Stimulated activated CD8-positive, alpha-beta memory T cell treated with anti-CD3 and anti-CD28 coated beads, Interleukin-4, amount 100 ng/mL, for 24 hours (primary cell): ENCODE data around the gene FRAS1.
"Not testable (repeated sequence)": the region's sequence is repeated elsewhere in the genome, so short reads cannot be mapped to it uniquely, and the experiment has no call there.

Experiments used
- DNase-seq: peaks from one replicate; pipeline ENCODE4 v3.0.0-alpha.2; 2020; ENCODE audit warnings: low read depth

The FRAS1 gene

DNA sequence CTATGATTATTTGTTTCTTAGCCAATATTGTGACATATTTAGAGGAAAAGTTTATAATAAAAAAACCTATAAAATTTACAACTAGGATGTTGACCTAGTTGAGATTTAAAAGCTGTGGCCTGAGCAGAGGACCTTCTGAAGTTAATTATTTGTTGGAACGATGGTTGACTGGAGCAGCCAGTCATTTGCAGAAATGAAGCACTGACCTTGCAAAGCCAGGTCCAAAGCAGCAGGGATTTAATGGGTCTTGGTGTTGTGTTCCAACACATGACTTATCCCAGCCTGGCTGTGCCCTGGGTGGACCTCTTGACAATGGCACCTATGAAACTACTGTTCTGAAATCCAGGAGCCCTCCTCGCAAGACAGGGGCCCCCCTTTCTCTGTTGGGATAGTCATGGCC is 235.2 kb downstream of the FRAS1 start:
- DNase-seq: no peak

DNA sequence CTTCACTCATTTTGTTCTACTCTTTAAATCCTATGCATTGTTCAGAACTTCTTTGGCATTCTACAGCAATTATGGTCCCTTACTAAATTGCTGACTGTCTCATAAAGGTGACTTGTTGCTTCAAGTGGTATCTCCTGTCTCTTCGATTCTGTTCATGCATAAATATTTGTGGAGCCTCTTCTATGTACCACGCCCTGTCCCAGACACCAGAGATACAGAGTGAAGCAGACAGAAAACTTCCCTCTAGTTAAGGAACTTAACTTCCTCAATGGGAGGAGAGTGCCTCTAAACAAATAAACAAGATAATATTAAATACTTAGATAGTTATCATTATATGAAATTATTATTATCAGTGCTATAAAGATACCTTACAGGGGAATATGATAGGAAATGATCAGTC is 235.7 kb downstream of the FRAS1 start:
- DNase-seq: no peak

GRCh38 chr4:78293348-78293747 is 236.2 kb downstream of the FRAS1 start:
- DNase-seq: no peak

- DNase-seq: no peak
These were observed 236.7 kb downstream of the FRAS1 start for GRCh38 chr4:78293821-78294301.

GRCh38 chr4:78296261-78296660 is 239.1 kb downstream of the FRAS1 start:
- no peak for DNase-seq

DNA sequence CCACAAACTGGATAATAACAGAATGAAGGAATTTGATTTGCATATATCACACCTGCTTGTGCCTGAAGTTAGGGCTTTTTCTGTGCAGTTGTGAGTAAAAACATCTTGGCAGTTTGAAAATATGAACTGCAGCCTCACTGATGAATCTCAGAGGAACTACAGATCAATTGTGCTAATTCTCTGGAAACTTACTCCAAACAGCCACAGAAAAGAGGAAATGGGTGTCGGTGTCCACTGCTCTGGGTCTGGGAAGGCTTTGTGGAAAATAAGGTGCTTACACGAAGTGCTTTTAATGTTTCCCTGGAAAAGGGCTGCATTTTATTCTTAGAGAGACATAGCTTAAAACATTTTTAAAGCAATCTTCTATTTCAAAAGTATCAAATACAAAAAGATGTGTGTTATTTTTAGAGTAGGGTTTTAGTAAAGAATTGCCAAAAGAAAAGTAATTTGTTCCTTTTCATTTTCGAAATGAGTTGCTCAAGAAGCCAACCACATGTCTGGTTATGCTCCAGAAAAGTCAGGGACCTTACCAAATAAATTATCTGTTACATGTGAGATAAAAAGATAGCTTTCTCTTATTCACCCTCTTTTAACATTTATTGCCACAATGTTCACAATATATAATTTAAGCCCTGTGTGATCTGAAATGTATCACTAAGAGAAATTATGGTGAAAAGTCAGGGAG is 240.1 kb downstream of the FRAS1 start:
- no peak for DNase-seq

DNA sequence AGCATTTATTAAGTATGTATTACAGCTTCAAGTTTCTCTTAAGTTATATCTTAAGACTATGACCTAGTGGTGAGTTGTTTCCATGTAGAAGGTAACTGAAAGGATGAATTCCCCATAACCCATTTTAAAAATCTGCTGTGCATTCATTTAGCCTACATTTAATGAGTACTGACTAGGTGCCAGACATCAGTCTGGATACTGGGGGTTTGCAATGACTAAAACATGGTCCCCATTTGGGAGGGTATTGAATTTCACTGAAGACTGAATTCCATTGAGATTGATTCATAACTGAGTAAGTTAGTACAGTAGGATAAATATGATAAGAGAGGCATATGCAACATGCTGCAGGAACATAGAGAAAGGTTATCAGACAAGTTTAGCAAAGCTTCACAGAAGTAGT is 241.5 kb downstream of the FRAS1 start:
- DNase-seq: no peak

DNA sequence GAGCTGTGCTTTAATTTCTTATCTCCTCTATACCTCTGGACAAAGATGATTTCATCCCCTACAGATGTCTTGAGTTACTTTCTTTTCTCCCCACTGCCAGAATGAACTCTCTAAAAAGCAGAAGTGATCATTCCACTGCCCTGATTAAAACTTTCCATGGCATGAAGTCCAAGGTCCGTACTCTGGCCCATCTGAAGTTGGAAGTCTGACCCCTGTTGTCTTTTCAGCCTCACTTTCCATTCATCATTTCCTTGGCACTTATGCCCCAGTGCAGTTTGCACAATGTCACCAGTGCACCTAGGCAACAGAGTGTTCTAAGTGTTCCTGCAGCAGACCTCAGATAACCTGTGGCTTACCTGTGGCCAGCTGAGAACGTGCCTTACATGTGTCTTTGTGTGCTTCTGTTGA is 242.4 kb downstream of the FRAS1 start:
- DNase-seq: no peak

GRCh38 chr4:78307263-78307662 is 250.1 kb downstream of the FRAS1 start:
- not testable (repeated sequence) for DNase-seq

GRCh38 chr4:78308517-78308916 is 251.4 kb downstream of the FRAS1 start:
- DNase-seq: no peak

GRCh38 chr4:78309352-78309751 is 252.2 kb downstream of the FRAS1 start:
- DNase-seq: no peak

DNA sequence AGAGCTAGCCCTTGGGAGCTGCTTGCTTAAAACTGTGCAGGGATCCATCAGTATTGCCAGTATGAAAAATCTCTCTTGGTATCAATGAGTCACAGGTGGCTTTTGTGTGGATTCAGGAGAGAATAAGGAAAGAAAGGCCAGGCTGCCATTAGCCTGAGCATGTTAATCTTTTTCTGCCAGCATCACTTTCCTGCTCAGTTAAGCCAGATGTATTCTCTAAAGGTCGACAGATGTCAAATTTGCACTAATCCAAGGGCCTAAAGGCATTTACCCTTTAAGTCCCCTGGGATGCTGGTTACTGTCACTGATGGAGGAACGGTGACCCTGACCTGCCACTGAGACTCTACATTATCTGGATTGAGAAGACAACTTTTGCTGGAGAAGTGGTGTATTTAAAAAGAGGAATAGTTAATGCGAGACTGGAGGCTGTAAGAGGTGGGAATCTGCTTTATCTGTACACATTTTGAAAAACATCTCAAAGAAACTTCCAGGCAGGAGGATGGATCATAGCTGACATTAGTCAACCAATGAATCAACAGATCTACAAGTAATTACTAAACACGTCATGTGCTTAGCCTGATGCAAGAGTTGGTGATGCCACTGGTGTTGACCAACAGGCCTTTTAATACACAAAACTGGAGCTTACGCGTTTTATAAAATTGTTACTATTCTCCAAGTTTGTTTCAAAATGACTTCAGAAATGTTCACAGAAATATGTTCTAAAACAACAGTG is 253.1 kb downstream of the FRAS1 start:
- DNase-seq: no peak

DNA sequence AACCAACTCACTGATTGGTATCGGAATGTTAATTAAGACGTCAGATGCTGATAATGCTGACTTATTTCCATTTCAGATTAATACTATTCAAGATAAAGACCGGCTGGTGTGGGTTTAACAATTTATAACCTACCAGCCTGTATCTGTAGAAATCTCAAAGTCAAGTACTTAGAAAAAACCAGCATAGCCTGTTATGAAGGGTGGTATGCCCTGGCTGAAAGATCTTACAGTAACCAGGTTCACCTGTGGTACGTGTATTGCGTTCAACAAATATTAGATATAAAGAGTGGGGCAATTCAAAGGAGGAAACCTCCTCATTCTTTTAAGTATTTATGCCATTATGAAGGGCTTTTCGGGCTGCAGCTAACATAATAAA is 253.6 kb downstream of the FRAS1 start:
- no peak for DNase-seq

DNA sequence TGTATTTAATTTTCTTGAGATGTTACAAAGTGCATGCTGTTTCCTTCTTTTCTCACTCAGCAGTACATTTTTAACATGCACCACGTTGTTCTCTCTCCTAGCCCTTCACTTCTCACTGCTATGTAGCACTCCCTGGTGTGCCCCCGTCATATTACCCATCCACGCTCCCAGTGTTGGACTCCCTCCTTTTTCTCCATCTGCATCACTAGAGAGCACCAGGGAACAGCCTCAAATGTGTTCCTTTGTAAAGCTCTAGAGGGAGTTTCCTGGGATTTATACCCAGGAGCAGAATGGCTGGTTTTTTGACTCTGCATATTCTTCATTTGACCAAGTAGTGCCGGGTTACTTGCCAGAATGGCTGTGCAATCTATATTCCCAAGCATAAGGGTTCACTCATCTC is 254.2 kb downstream of the FRAS1 start:
- DNase-seq: no peak

GRCh38 chr4:78312989-78313753 is 256.0 kb downstream of the FRAS1 start:
- DNase-seq: no peak

DNA sequence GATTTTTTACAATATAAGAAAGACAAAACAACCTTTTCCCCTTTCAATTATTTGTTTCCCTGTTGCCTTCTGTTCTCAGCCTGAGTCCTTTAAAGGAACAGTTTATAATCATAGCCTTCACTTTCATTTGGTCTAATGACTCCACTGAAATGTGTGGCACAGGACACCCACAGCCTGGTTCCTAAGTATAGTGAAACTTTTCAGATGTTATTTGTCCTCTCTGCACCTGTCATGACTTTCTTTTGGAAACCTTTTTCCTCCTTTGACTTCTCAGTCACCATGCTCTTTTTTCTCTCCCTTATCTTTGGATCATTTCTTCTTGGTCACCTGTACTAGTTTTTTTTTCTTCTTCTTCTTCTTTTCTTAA is 256.6 kb downstream of the FRAS1 start:
- DNase-seq: no peak

- DNase-seq: no peak
These were observed 261.0 kb downstream of the FRAS1 start for GRCh38 chr4:78318126-78318525.

- no peak for DNase-seq
These were observed 263.3 kb downstream of the FRAS1 start for GRCh38 chr4:78320349-78320935.

DNA sequence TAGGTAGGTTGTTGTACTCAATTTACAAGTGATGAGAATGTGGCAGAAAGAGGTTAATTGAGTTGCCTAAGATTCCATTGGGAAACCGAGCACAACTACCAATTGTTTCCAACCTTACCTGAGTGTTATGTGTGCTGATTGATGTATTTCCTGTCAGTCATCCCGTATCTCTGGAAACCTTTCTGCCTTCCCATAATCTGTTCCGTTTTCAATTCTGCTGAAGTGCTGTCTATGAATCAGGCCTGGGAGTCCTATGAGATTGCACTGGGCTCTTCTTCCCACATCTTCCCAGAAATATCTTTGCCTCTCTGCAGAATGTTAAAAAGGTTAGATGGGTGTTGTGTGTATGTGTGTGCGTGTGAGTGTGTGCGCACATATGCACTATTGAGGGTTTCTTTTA is 264.9 kb downstream of the FRAS1 start:
- no peak for DNase-seq

GRCh38 chr4:78323439-78323838 is 266.3 kb downstream of the FRAS1 start:
- DNase-seq: no peak

- no peak for DNase-seq
These were observed 267.5 kb downstream of the FRAS1 start for GRCh38 chr4:78324625-78325024.

DNA sequence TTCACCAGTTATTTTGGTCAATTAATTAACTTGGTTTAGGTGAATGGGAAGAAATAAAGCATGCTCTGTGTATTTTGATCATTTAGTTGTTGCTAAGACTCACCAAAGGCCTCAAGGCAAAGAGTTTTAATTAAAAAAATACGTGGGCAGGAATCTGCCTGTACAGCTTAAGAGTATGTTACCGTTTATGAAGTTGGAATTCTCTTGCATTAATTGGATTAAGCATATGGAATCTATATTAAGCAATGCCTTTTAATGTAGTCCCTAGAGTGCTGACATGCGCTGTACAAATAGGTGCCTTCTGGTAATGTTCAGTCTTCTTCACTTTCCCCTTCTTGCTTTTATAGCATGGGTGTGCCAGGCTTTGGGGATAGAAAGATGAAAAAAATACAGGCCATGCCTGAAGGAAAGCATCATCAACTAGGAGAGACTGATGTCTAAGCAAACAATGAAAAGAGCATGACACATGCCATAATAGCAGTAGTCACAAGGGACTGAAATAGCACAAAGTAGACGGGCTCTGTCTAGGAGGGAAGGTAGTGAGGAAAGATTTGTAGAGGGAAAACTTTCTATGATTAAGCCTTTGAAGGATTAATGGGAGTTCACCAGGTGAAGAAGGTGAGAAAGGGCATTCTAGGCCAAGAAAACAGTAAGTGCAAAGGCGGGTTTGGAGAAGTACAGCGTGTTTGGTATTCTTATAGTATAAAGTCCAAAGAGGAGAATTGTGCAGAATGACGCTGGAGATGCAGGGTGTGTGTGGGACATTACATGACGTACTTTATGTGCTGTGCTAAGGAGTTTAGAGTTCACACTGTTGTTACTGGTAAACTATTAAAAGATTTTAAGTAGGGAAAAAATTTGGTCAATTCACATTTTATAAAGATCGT is 268.4 kb downstream of the FRAS1 start:
- DNase-seq: no peak
